Retinal pigment epithelial cell (primary cell): ENCODE results near the gene HJV.

Experiments
- DNase-seq: peaks from one replicate; pipeline ENCODE4 v3.0.0-alpha.2; 2010; ENCODE audit warnings: low read depth
- H3K4me3 ChIP-seq: 2 replicates; pipeline ENCODE4 v1.5.1; 2011; ENCODE audit warnings: mild to moderate bottlenecking, low read length, control low read depth, moderate library complexity
- CTCF ChIP-seq: conservative IDR thresholded peaks from 2 replicates; pipeline ENCODE4 v1.5.1; 2011; ENCODE audit warnings: low read depth, low read length, control low read depth, inconsistent platforms

The HJV gene

GRCh38 chr1:145975216-145975615 is 46.3 kb downstream of the HJV start:
- no peak overlapping the region for H3K4me3 ChIP-seq
- TF ChIP-seq CTCF: no peak
- DNase-seq: no peak

DNA sequence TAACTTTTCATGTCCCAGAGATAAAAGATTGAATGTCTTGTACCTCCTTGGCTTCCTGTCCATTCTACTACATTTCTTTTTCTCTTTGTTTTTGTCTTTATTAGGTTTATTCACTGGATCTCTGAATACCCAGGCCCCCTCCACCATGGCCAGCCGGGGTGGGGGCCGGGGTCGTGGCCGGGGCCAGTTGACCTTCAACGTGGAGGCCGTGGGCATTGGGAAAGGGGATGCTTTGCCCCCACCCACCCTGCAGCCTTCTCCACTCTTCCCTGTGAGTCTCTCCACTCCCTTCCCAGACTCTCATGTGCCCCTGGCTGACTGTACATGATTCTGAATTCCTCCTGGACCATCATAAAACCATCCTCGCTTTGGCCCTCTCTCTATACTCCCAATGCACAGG is 46.8 kb downstream of the HJV start:
- no peak overlapping the region for H3K4me3 ChIP-seq
- DNase-seq: no peak
- no peak for TF ChIP-seq CTCF

DNA sequence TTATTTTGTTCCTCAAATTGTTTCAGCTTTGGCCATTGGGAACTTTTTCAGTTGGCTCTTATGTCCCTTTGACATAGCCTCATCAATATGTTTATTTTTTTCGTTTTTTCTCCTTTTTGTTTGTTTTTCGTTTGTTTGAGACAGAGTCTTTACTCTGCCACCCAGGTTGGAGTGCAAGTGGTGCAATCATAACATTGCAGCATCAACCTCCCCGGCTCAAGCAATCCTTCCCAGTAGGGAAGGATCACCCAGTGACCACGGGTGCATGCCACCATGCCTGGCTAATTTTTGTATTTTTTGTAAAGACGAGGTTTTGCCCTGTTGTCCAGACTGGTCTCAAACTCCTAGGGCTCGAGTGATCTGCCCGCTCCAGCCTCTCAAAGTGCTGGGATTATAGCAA is 49.0 kb downstream of the HJV start:
- TF ChIP-seq CTCF: no peak
- no peak for DNase-seq

More for the DNA sequence above, 49.0 kb downstream of the HJV start:
- no peak overlapping the region for H3K4me3 ChIP-seq
